ENCODE results near the gene HEXIM2. TPM values are rescaled to one million over a fixed set of nuclear protein-coding genes. Genes with fewer than 3 reads are reported as not detected.
A peak's percentile ranks its signal among the peaks of the same experiment; 100 is the strongest.

HEXIM2 gene
- total RNA-seq, 1 experiment from 2014 or later, result 19.9 TPM

- Histone ChIP-seq H2AFZ (ENCODE audit: low read length) (no peak overlapping the region), H3K27me3 (ENCODE audit: low read length) (no peaks in the 10 kb centered on the region), H3K79me2 (ENCODE audit: low read length) (peaks cover 50% of the 10 kb centered on the region), H3K4me3 (ENCODE audit: low read length) (no peak overlapping the region), H3K4me1 (ENCODE audit: insufficient read depth, low read length) (peaks cover 47% of the 10 kb centered on the region), H3K4me2 (ENCODE audit: low read length) (peak overlapping the region; percentile 14; the same call in 1 of the 2 replicates), H3F3A (ENCODE audit: low read length, unreplicated experiment) (peaks cover 8% of the 10 kb centered on the region), H3K9ac (ENCODE audit: low read length) (no peak overlapping the region), H4K20me1 (ENCODE audit: low read length) (peaks cover 14% of the 10 kb centered on the region), H3K9me3 (ENCODE audit: low read length) (no peaks in the 10 kb centered on the region), H3K27ac (ENCODE audit: low read length) (no peak overlapping the region), H3K9me2 (replicated peaks; ENCODE audit: low read length) (no peaks in the 10 kb centered on the region), H3K36me3 (ENCODE audit: low read depth, low read length) (0 out of 2 replicates have a peak, but pooled peaks cover 4% of the 10 kb centered on the region)
- TF ChIP-seq EZH2phosphoT487 (IDR thresholded peaks at IDR 0.05; ENCODE audit: borderline replicate concordance, low read length), result no peak
- TF ChIP-seq, protein P1, sequence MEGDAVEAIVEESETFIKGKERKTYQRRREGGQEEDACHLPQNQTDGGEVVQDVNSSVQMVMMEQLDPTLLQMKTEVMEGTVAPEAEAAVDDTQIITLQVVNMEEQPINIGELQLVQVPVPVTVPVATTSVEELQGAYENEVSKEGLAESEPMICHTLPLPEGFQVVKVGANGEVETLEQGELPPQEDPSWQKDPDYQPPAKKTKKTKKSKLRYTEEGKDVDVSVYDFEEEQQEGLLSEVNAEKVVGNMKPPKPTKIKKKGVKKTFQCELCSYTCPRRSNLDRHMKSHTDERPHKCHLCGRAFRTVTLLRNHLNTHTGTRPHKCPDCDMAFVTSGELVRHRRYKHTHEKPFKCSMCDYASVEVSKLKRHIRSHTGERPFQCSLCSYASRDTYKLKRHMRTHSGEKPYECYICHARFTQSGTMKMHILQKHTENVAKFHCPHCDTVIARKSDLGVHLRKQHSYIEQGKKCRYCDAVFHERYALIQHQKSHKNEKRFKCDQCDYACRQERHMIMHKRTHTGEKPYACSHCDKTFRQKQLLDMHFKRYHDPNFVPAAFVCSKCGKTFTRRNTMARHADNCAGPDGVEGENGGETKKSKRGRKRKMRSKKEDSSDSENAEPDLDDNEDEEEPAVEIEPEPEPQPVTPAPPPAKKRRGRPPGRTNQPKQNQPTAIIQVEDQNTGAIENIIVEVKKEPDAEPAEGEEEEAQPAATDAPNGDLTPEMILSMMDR (conservative IDR thresholded peaks at IDR 0.05; ENCODE audit: low read depth, low read length), result no peak
- TF ChIP-seq EZH2 (IDR thresholded peaks at IDR 0.05; ENCODE audit: low read length, unreplicated experiment), result no peak
- POLR2A ChIA-PET (ENCODE audit: unreplicated experiment), result interaction anchor here (0.6 kb wide), 1 partner anchor 11 kb away, joined by 4 read pairs; no protein-coding TSS in a partner anchor
- intact Hi-C loops (cut with micrococcal nuclease), result no loop called here
- no peak for ATAC-seq
- DNase-seq, result peak; percentile 48
- no TSS peak for BruUV-seq (replicated peaks)
- CTCF ChIA-PET, result interaction anchor here (1.3 to 2.1 kb wide), 2 partner anchors 20 to 42 kb away, joined by 5 to 16 read pairs; partner anchors contain the start of gene ACBD4
Measured at GRCh38 chr17:45155483-45155882, 6.2 kb upstream of the HEXIM2 start.

GRCh38 chr17:45156242-45156641, 5.4 kb upstream of the HEXIM2 start:
- intact Hi-C loops (cut with micrococcal nuclease), result no loop called here

More at GRCh38 chr17:45156242-45156641, 5.4 kb upstream of the HEXIM2 start:
- Histone ChIP-seq H3K9me2 (replicated peaks; ENCODE audit: low read length) (no peaks in the 10 kb centered on the region), H3K4me2 (ENCODE audit: low read length) (no peak overlapping the region), H4K20me1 (ENCODE audit: low read length) (peaks cover 6% of the 10 kb centered on the region), H3K9me3 (ENCODE audit: low read length) (no peaks in the 10 kb centered on the region), H3K27me3 (ENCODE audit: low read length) (no peaks in the 10 kb centered on the region), H3F3A (ENCODE audit: low read length, unreplicated experiment) (peaks cover 5% of the 10 kb centered on the region), H3K27ac (ENCODE audit: low read length) (no peak overlapping the region), H3K4me3 (ENCODE audit: low read length) (no peak overlapping the region), H3K36me3 (ENCODE audit: low read depth, low read length) (no peaks in the 10 kb centered on the region), H3K4me1 (ENCODE audit: insufficient read depth, low read length) (peaks cover 43% of the 10 kb centered on the region), H3K9ac (ENCODE audit: low read length) (no peak overlapping the region), H3K79me2 (ENCODE audit: low read length) (peaks cover 50% of the 10 kb centered on the region), H2AFZ (ENCODE audit: low read length) (no peak overlapping the region)
- ChIA-PET CTCF (interaction anchor here (0.6 to 2.1 kb wide), 3 partner anchors 21 to 42 kb away, joined by 3 to 16 read pairs (median 5); partner anchors contain the start of gene ACBD4), POLR2A (ENCODE audit: unreplicated experiment) (no interaction called here)
- BruUV-seq (replicated peaks), result no TSS peak
- ATAC-seq (no peak), DNase-seq (no peak)
- TF ChIP-seq, protein P1 (conservative IDR thresholded peaks at IDR 0.05; ENCODE audit: low read depth, low read length), result no peak
- TF ChIP-seq EZH2phosphoT487 (IDR thresholded peaks at IDR 0.05; ENCODE audit: borderline replicate concordance, low read length), result no peak
- TF ChIP-seq EZH2 (IDR thresholded peaks at IDR 0.05; ENCODE audit: low read length, unreplicated experiment), result no peak

Data from PC-3 (cell line).